ENCODE data around the gene GABRR3.

GABRR3 gene

DNA sequence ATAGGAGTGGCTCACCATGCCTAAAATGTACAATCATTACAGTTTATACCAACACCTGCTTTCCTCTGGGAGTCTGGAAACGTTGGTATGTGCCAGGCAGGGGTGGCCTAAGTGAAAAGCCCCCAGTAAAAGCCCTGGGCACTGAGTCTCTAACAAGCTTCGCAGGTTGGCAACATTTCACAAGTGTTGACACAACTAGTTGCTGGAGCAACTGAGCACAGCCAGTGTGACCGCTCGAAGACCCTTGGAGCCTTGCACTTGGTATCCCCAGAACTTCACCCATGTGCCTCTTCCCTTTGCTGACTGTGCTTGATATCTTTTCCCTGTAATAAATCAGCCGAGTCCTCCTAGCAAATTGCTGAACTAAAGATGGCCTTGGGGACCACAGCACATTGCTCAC, 65.6 kb downstream of the GABRR3 start:
- H3K4me1 Mint-ChIP-seq (ENCODE audit: low read depth) = peaks cover 62% of the 10 kb centered on the region
- peak overlapping the region; percentile 94 for H3K4me3 Mint-ChIP-seq
- no peak for DNase-seq (ENCODE audit: low spot score)
- H3K9me3 Mint-ChIP-seq = no peaks in the 10 kb centered on the region
- no peak overlapping the region for H3K27ac Mint-ChIP-seq
- no peaks in the 10 kb centered on the region for H3K27me3 Mint-ChIP-seq (ENCODE audit: low read depth)
- peaks cover 35% of the 10 kb centered on the region for H3K36me3 Mint-ChIP-seq (ENCODE audit: low read depth)

DNA sequence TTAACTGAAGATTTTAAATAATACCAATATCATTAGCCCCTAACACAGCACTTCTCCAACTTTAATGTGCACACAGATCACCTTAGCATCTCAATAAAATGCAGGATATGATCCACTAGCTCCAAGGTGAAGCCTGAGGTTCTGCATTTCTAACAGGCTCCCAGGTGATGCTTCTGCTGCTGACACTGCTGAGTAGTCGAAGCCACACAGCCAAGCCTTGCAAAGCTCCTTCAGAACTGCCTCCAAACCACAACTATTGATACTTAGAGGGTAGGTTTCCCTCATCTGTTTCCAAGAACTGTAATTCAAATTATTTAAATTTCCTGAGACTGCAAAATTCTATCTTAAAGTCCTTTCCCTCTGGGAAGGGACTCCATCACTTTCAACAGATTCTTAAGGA, 66.7 kb downstream of the GABRR3 start:
- Mint-ChIP-seq H3K4me1 (ENCODE audit: low read depth) (peaks cover 66% of the 10 kb centered on the region), H3K36me3 (ENCODE audit: low read depth) (peaks cover 41% of the 10 kb centered on the region), H3K4me3 (peak overlapping the region; percentile 68), H3K27ac (peak overlapping the region; percentile 52), H3K9me3 (no peaks in the 10 kb centered on the region), H3K27me3 (ENCODE audit: low read depth) (no peaks in the 10 kb centered on the region)
- DNase-seq (ENCODE audit: low spot score) = no peak

GRCh38 chr3:97967966-97968365, 67.1 kb downstream of the GABRR3 start:
- no peak for DNase-seq (ENCODE audit: low spot score)
- H3K9me3 Mint-ChIP-seq = no peaks in the 10 kb centered on the region
- peak overlapping the region; percentile 52 for H3K27ac Mint-ChIP-seq
- no peaks in the 10 kb centered on the region for H3K27me3 Mint-ChIP-seq (ENCODE audit: low read depth)
- H3K4me3 Mint-ChIP-seq = peak overlapping the region; percentile 68
- peaks cover 41% of the 10 kb centered on the region for H3K36me3 Mint-ChIP-seq (ENCODE audit: low read depth)
- H3K4me1 Mint-ChIP-seq (ENCODE audit: low read depth) = peaks cover 64% of the 10 kb centered on the region

DNA sequence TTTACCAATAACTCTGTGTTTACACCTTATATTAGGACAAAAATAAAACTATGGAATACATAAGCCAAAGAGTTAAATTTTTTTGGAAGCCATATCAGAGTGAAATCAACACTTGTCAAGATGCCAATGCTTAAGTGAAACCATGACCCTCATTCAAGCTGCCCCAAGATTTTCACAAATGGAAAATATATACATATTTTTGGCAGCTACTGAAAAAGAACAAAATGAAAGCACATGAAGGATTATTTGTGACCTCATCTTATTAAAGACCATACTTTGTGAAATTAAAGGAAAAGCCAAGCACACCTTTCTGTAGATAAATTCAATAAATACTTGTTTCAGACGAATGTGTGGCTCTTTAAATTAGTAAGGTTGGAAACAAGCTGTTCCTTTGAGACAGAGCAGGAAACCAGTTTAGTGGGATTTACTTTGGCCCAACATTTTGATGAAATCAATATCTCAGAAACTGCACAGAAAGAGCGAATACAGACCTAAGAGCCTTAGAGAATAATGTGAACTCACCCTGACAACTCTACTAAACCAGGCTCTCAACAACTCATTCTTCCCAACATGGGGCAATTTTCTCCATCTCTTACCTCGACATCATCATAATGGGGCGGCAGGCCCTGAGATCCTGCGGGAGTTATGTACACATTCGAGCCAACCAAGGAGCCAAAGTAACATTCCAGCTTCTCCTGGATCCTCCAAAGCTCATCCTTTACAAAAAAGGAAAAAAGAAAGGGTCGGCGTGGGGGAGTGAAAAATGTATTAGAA, 73.9 kb downstream of the GABRR3 start:
- Mint-ChIP-seq H3K27me3 (ENCODE audit: low read depth) (no peaks in the 10 kb centered on the region), H3K9me3 (no peaks in the 10 kb centered on the region), H3K27ac (no peak overlapping the region), H3K4me3 (no peak overlapping the region), H3K4me1 (ENCODE audit: low read depth) (peaks cover 22% of the 10 kb centered on the region), H3K36me3 (ENCODE audit: low read depth) (peaks cover 55% of the 10 kb centered on the region)
- DNase-seq (ENCODE audit: low spot score) = no peak

DNA sequence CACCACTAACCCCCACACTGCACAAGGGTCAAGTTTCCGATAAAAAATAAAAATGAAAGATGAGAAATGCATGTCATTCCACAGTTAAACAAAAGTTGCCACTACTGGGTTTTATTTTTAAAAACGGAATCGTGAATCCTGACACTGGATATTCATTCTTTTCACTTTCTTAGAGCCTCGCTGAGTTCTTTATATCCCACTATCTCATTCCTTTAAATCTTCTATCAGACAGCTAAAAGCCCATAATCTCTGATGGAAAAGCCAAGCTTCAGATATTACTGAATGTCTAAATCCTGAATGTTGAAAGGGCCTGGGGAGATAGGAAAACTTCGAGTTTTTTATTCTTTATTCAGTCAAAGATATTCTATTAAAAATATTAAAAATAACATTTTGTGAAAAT, 74.6 kb downstream of the GABRR3 start:
- peaks cover 19% of the 10 kb centered on the region for H3K4me1 Mint-ChIP-seq (ENCODE audit: low read depth)
- peaks cover 50% of the 10 kb centered on the region for H3K36me3 Mint-ChIP-seq (ENCODE audit: low read depth)
- no peaks in the 10 kb centered on the region for H3K27me3 Mint-ChIP-seq (ENCODE audit: low read depth)
- no peak overlapping the region for H3K27ac Mint-ChIP-seq
- no peak for DNase-seq (ENCODE audit: low spot score)
- H3K4me3 Mint-ChIP-seq = no peak overlapping the region
- H3K9me3 Mint-ChIP-seq = no peaks in the 10 kb centered on the region

DNA sequence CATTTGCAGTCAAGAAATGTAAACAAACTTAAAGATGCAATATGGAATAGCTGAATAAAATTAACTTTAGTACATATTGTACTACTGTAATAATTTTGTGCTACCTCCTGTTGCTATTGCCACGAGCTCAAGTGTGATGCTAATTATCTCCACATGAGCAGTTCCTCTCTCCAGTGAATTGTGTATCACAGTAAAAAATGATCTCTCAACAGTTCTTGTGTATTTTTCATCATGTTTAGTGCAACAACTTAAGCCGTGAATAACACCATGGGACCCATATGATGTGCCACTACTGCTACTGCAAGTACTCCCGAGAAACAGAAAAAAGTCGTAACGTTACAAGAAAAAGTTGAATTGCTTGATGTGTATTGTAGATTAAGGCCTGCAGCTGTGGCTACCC, 75.2 kb downstream of the GABRR3 start:
- peaks cover 52% of the 10 kb centered on the region for H3K36me3 Mint-ChIP-seq (ENCODE audit: low read depth)
- no peak overlapping the region for H3K4me3 Mint-ChIP-seq
- H3K4me1 Mint-ChIP-seq (ENCODE audit: low read depth) = peaks cover 20% of the 10 kb centered on the region
- no peaks in the 10 kb centered on the region for H3K27me3 Mint-ChIP-seq (ENCODE audit: low read depth)
- H3K27ac Mint-ChIP-seq = no peak overlapping the region
- no peak for DNase-seq (ENCODE audit: low spot score)
- no peaks in the 10 kb centered on the region for H3K9me3 Mint-ChIP-seq

GRCh38 chr3:97958796-97959195, 76.3 kb downstream of the GABRR3 start:
- Mint-ChIP-seq H3K27ac (no peak overlapping the region), H3K4me3 (no peak overlapping the region), H3K4me1 (ENCODE audit: low read depth) (peaks cover 13% of the 10 kb centered on the region), H3K36me3 (ENCODE audit: low read depth) (peaks cover 50% of the 10 kb centered on the region), H3K27me3 (ENCODE audit: low read depth) (no peaks in the 10 kb centered on the region), H3K9me3 (no peaks in the 10 kb centered on the region)
- no peak for DNase-seq (ENCODE audit: low spot score)

GRCh38 chr3:97958396-97958795, 76.7 kb downstream of the GABRR3 start:
- Mint-ChIP-seq H3K27ac (no peak overlapping the region), H3K4me3 (no peak overlapping the region), H3K4me1 (ENCODE audit: low read depth) (peaks cover 10% of the 10 kb centered on the region), H3K36me3 (ENCODE audit: low read depth) (peaks cover 48% of the 10 kb centered on the region), H3K27me3 (ENCODE audit: low read depth) (no peaks in the 10 kb centered on the region), H3K9me3 (no peaks in the 10 kb centered on the region)
- DNase-seq (ENCODE audit: low spot score) = no peak

GRCh38 chr3:97957617-97958311, 77.4 kb downstream of the GABRR3 start:
- Mint-ChIP-seq H3K9me3 (no peaks in the 10 kb centered on the region), H3K4me1 (ENCODE audit: low read depth) (peaks cover 10% of the 10 kb centered on the region), H3K27ac (peak overlapping the region; percentile 20), H3K27me3 (ENCODE audit: low read depth) (no peaks in the 10 kb centered on the region), H3K4me3 (no peak overlapping the region), H3K36me3 (ENCODE audit: low read depth) (peaks cover 53% of the 10 kb centered on the region)
- no peak for DNase-seq (ENCODE audit: low spot score)

DNA sequence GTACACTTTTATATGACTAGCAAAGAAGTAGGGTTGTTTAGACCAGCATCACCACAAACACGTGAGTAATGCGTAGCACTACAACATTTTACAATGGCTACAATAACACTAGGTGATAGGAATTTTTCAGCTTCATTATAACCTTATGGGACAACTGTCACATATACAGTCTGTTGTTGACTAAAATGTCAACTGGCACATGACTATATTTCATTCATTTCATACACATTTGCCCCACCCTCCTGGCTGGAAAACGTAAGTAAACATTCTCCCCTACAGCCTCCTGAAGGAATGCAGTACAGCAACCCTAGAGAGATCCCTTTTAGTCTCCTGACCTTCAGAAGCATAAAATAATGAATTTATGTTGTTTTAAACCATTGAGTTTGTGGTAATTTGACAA, 79.1 kb downstream of the GABRR3 start:
- H3K9me3 Mint-ChIP-seq = no peaks in the 10 kb centered on the region
- DNase-seq (ENCODE audit: low spot score) = no peak
- no peak overlapping the region for H3K27ac Mint-ChIP-seq
- H3K4me1 Mint-ChIP-seq (ENCODE audit: low read depth) = peaks cover 2% of the 10 kb centered on the region
- H3K27me3 Mint-ChIP-seq (ENCODE audit: low read depth) = no peaks in the 10 kb centered on the region
- peaks cover 52% of the 10 kb centered on the region for H3K36me3 Mint-ChIP-seq (ENCODE audit: low read depth)
- no peak overlapping the region for H3K4me3 Mint-ChIP-seq

DNA sequence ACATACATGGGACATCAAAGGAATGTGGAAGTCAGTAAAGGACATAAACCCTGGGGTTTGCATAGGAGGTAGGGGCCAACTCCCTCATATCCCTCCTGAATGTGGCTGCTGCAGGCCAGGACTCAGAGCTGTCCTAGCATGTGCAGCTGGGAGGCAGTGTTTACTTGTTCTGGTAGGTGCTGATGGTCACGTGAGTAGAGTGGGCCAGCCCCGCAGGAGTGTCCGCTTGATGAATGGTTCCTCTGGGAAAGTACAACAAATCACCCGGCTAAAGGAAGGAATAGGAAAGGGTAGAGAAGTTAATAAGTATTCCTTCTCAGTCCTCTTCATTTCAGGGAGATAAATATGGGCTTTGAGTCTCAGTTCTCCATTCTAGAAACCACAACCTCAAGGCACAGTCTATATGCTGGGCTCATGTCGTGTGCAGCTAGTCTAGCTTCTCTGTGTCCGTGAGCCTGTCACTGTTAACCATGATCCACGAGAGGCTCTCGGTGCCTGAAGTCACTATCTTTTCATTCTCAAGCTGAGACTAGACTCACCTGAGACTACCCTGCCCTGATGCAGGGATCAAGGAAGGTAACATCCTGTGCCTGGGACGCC, 80.8 kb downstream of the GABRR3 start:
- H3K36me3 Mint-ChIP-seq (ENCODE audit: low read depth) = peaks cover 59% of the 10 kb centered on the region
- no peak overlapping the region for H3K27ac Mint-ChIP-seq
- no peak overlapping the region for H3K4me3 Mint-ChIP-seq
- H3K27me3 Mint-ChIP-seq (ENCODE audit: low read depth) = no peaks in the 10 kb centered on the region
- no peaks in the 10 kb centered on the region for H3K9me3 Mint-ChIP-seq
- DNase-seq (ENCODE audit: low spot score) = no peak
- peaks cover 2% of the 10 kb centered on the region for H3K4me1 Mint-ChIP-seq (ENCODE audit: low read depth)

DNA sequence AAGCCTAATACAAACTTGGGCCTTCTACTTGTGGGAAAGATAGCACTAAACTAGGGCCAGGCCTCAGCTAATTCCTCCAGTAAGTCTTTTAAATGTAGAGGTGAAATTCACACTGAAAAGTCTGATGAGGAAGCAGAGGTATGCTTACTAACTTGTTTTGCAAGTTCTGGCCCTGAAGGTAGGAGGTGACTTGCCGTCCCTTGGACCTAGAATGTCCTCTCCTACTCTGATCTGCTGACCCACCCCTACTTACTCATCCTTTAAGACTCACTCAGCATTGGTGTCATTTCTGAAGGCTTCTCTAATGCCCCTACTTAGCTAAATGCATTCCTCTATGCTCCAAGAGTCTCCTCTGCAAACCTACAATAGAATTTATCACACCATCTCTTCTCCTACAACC, 82.2 kb downstream of the GABRR3 start:
- Mint-ChIP-seq H3K4me1 (ENCODE audit: low read depth) (peaks cover 2% of the 10 kb centered on the region), H3K9me3 (no peaks in the 10 kb centered on the region), H3K27ac (no peak overlapping the region), H3K27me3 (ENCODE audit: low read depth) (no peaks in the 10 kb centered on the region), H3K4me3 (no peak overlapping the region), H3K36me3 (ENCODE audit: low read depth) (peaks cover 59% of the 10 kb centered on the region)
- no peak for DNase-seq (ENCODE audit: low spot score)

DNA sequence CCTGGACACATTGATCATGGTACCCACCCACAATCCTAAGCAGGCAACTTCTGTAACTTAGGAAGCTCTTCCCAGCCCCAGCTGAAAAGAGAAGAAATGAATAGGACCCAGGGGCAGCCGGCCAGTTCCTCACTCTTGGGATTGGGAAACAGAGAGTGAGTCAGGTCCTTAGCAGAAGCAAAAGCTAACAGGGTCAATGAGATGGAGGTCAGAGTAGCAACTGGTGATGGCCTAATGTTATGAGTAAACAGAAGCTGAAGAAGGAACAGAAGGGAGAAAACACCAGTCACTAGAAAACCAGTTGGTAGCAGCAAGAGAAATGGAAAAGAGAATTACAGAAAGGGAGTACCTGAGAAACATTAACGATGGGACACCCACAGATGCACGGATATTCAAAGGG, 82.8 kb downstream of the GABRR3 start:
- H3K4me1 Mint-ChIP-seq (ENCODE audit: low read depth) = peaks cover 2% of the 10 kb centered on the region
- H3K36me3 Mint-ChIP-seq (ENCODE audit: low read depth) = peaks cover 59% of the 10 kb centered on the region
- H3K4me3 Mint-ChIP-seq = no peak overlapping the region
- DNase-seq (ENCODE audit: low spot score) = no peak
- no peak overlapping the region for H3K27ac Mint-ChIP-seq
- H3K9me3 Mint-ChIP-seq = no peaks in the 10 kb centered on the region
- H3K27me3 Mint-ChIP-seq (ENCODE audit: low read depth) = no peaks in the 10 kb centered on the region

- no peak for DNase-seq (ENCODE audit: low spot score)
- Mint-ChIP-seq H3K9me3 (no peaks in the 10 kb centered on the region), H3K4me3 (no peak overlapping the region), H3K36me3 (ENCODE audit: low read depth) (peaks cover 72% of the 10 kb centered on the region), H3K27ac (no peak overlapping the region), H3K27me3 (ENCODE audit: low read depth) (no peaks in the 10 kb centered on the region), H3K4me1 (ENCODE audit: low read depth) (peaks cover 2% of the 10 kb centered on the region)
These were observed 84.8 kb downstream of the GABRR3 start for GRCh38 chr3:97950360-97950759.

Measured in T-helper 2 cell treated with Interferon-gamma antibody and Interleukin-4, amounts not matched to agents 5 μg/mL and 100 μg/mL, for 36 hours (primary cell).